ENCODE data around the gene B4GALNT4. TPM values are rescaled to one million over a fixed set of nuclear protein-coding genes. Genes with fewer than 3 reads are reported as not detected.

Gene B4GALNT4
- total and polyA plus RNA-seq, 2 donors (not counting 1 experiment from before 2014, with no cell fraction given): 1.5 to 3.8 TPM

DNA sequence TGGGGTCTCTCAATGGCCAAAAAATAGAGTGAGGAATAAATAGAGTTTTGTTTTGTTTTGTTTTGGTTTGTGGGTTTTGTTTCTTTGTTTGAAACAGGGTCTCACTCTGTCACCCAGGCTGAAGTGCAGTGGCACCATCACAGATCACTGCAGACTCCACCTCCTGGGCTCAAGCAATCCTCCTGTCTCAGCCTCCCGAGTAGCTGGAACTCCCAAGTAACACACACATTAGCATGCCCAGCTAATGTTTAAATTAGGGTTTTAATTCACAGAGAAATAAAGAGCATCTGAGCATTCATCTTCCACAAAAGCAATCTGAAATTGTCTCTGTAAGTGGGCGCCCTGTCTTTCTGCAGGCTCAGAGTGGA, 39.4 kb upstream of the B4GALNT4 start:
- H3K27me3 ChIP-seq (ENCODE audit: control insufficient read depth, insufficient read depth, low read length): no peaks in the 10 kb centered on the region
- H3K9ac ChIP-seq (ENCODE audit: insufficient read depth, low read length): no peak overlapping the region
- H3K36me3 ChIP-seq (ENCODE audit: control insufficient read depth, insufficient read depth, low read length): no peaks in the 10 kb centered on the region
- H3K4me3 ChIP-seq (replicated peaks in 1 of 4; ENCODE audit: control extremely low read depth in 1 of 4, insufficient read depth in 1 of 4, low read depth in 3 of 4, low read length in 4 of 4): no peak overlapping the region
- DNase-seq (ENCODE audit: low read depth in 2 of 2): no peak
- no peak overlapping the region for H2AFZ ChIP-seq (ENCODE audit: low read length)
- no peak overlapping the region for H3K27ac ChIP-seq (ENCODE audit: insufficient read depth, low read length)
- no peaks in the 10 kb centered on the region for H4K20me1 ChIP-seq (ENCODE audit: control insufficient read depth, extremely low read depth, insufficient read depth, low read length)
- peaks cover 8% of the 10 kb centered on the region for H3K4me1 ChIP-seq (ENCODE audit: control insufficient read depth, extremely low read depth, insufficient read depth, low read length)
- no peaks in the 10 kb centered on the region for H3K9me3 ChIP-seq (ENCODE audit: control insufficient read depth, insufficient read depth, low read depth, low read length)
- no peaks in the 10 kb centered on the region for H3K79me2 ChIP-seq (ENCODE audit: control insufficient read depth, insufficient read depth, low read length)
- no peak overlapping the region for H3K4me2 ChIP-seq (ENCODE audit: extremely low read depth, insufficient read depth, low read length)
- TF ChIP-seq, protein P1, sequence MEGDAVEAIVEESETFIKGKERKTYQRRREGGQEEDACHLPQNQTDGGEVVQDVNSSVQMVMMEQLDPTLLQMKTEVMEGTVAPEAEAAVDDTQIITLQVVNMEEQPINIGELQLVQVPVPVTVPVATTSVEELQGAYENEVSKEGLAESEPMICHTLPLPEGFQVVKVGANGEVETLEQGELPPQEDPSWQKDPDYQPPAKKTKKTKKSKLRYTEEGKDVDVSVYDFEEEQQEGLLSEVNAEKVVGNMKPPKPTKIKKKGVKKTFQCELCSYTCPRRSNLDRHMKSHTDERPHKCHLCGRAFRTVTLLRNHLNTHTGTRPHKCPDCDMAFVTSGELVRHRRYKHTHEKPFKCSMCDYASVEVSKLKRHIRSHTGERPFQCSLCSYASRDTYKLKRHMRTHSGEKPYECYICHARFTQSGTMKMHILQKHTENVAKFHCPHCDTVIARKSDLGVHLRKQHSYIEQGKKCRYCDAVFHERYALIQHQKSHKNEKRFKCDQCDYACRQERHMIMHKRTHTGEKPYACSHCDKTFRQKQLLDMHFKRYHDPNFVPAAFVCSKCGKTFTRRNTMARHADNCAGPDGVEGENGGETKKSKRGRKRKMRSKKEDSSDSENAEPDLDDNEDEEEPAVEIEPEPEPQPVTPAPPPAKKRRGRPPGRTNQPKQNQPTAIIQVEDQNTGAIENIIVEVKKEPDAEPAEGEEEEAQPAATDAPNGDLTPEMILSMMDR (conservative IDR thresholded peaks at IDR 0.05 in 1 of 2, IDR thresholded peaks at IDR 0.05 in 1 of 2; ENCODE audit: low read depth in 1 of 2, low read length in 2 of 2): no peak
- TF ChIP-seq EZH2 (IDR thresholded peaks at IDR 0.05; ENCODE audit: low read length, missing control alignments): no peak

DNA sequence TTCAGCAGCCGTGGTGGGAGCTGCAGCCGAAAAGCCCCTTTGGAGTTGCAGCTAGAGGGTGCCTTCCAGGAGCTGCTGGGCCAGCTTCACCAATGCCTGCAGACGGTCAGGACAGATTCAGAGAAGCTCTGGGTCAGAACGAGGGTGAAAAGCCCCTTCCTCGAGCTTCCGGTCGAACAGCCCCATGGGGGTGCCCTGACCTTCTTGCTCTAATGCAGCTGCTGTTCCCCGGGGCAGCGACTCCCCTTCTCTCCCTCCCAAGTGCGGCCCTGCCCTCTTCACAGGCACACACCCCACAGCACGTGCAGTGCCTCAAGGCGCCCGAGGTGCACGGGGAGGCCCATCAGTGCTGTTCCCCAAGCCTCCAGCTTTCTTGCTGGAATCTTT, 39.0 kb upstream of the B4GALNT4 start:
- Histone ChIP-seq H3K79me2 (ENCODE audit: control insufficient read depth, insufficient read depth, low read length) (no peaks in the 10 kb centered on the region), H2AFZ (ENCODE audit: low read length) (no peak overlapping the region), H3K4me1 (ENCODE audit: control insufficient read depth, extremely low read depth, insufficient read depth, low read length) (peaks cover 8% of the 10 kb centered on the region), H3K27me3 (ENCODE audit: control insufficient read depth, insufficient read depth, low read length) (no peaks in the 10 kb centered on the region), H3K27ac (ENCODE audit: insufficient read depth, low read length) (no peak overlapping the region), H3K36me3 (ENCODE audit: control insufficient read depth, insufficient read depth, low read length) (no peaks in the 10 kb centered on the region), H3K4me3 (replicated peaks in 1 of 4; ENCODE audit: control extremely low read depth in 1 of 4, insufficient read depth in 1 of 4, low read depth in 3 of 4, low read length in 4 of 4) (no peak overlapping the region), H3K4me2 (ENCODE audit: extremely low read depth, insufficient read depth, low read length) (no peak overlapping the region), H3K9ac (ENCODE audit: insufficient read depth, low read length) (no peak overlapping the region), H3K9me3 (ENCODE audit: control insufficient read depth, insufficient read depth, low read depth, low read length) (no peaks in the 10 kb centered on the region), H4K20me1 (ENCODE audit: control insufficient read depth, extremely low read depth, insufficient read depth, low read length) (no peaks in the 10 kb centered on the region)
- TF ChIP-seq, protein P1 (conservative IDR thresholded peaks at IDR 0.05 in 1 of 2, IDR thresholded peaks at IDR 0.05 in 1 of 2; ENCODE audit: low read depth in 1 of 2, low read length in 2 of 2): no peak
- no peak for TF ChIP-seq EZH2 (IDR thresholded peaks at IDR 0.05; ENCODE audit: low read length, missing control alignments)
- no peak for DNase-seq (ENCODE audit: low read depth in 2 of 2)

DNA sequence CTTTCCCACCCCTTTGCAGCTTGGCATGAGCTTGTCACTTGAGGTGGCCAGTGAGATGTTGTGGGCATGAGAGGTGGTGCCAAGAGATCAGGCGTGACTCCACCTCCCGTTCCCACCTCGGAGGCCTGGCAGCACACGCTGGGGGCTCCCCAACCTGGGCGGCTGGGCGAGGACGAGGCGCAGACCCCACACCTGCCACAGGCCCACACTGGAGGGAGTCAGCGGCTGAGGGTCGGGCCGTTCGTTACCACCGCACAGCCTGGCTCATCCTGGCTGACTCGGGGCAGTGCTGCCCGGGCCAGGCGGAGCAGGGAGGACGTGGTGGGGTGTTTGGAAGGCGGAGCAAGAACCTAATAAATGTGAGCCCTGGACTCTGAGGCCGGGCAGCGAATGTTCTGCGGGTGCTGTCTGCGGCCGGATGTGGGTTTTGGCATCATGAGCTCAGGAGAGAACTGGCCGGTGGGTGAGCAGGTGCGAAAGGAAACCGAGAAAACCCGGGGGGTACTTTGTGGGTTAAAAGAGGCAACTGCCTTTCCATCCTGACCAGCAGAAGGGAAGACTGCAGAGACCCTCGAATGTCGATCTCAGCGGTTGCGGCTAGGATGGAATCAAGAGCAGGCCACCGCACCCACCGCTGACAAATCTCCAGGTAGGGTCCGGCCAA, 38.5 kb upstream of the B4GALNT4 start:
- Histone ChIP-seq H3K4me2 (ENCODE audit: extremely low read depth, insufficient read depth, low read length) (no peak overlapping the region), H3K9ac (ENCODE audit: insufficient read depth, low read length) (no peak overlapping the region), H3K4me1 (ENCODE audit: control insufficient read depth, extremely low read depth, insufficient read depth, low read length) (peaks cover 8% of the 10 kb centered on the region), H2AFZ (ENCODE audit: low read length) (no peak overlapping the region), H3K36me3 (ENCODE audit: control insufficient read depth, insufficient read depth, low read length) (no peaks in the 10 kb centered on the region), H3K27ac (ENCODE audit: insufficient read depth, low read length) (no peak overlapping the region), H3K27me3 (ENCODE audit: control insufficient read depth, insufficient read depth, low read length) (no peaks in the 10 kb centered on the region), H4K20me1 (ENCODE audit: control insufficient read depth, extremely low read depth, insufficient read depth, low read length) (no peaks in the 10 kb centered on the region), H3K4me3 (replicated peaks in 1 of 4; ENCODE audit: control extremely low read depth in 1 of 4, insufficient read depth in 1 of 4, low read depth in 3 of 4, low read length in 4 of 4) (no peak overlapping the region), H3K79me2 (ENCODE audit: control insufficient read depth, insufficient read depth, low read length) (no peaks in the 10 kb centered on the region), H3K9me3 (ENCODE audit: control insufficient read depth, insufficient read depth, low read depth, low read length) (no peaks in the 10 kb centered on the region)
- no peak for DNase-seq (ENCODE audit: low read depth in 2 of 2)
- TF ChIP-seq, protein P1 (conservative IDR thresholded peaks at IDR 0.05 in 1 of 2, IDR thresholded peaks at IDR 0.05 in 1 of 2; ENCODE audit: low read depth in 1 of 2, low read length in 2 of 2): no peak
- no peak for TF ChIP-seq EZH2 (IDR thresholded peaks at IDR 0.05; ENCODE audit: low read length, missing control alignments)
